ENCODE results near the gene KCP. TPM values are rescaled to one million over a fixed set of nuclear protein-coding genes. Genes with fewer than 3 reads are reported as not detected.
A peak's percentile ranks its signal among the peaks of the same experiment; 100 is the strongest.

KCP gene
- total RNA-seq, 4 donors from 2014 or later = 0.07 to 0.68 (median 0.21) TPM; not detected in 1

DNA sequence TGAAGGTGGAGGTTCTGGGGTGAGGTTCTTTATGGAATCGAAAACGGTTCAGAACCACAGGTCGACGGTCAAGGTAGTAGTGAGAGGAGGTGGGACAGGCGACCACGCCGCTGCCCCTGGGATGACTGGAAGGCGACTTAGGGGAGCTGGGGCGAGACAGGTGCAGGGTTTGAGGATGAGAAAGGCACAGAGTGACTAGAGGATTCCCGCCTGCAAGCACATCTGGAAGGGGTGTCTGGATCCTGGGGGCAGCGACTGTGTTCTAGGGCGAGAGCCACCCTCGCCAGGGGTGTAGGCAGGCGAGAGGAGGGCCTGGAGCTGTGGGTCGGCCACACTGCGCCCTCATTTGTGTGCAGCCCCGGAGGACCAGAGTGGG lies 26.8 kb upstream of the KCP start:
- DNase-seq (ENCODE audit: low spot score in 2 of 2) = peak in 1 of 2 donors; percentile 84
- 48 to 56% methylated on average over 17 of the region's 17 CpGs for WGBS, 2 donors
- intact Hi-C loops (cut with DNase I; ENCODE audit: low total_unique reads) = no loop called here
- TF ChIP-seq, protein P1, sequence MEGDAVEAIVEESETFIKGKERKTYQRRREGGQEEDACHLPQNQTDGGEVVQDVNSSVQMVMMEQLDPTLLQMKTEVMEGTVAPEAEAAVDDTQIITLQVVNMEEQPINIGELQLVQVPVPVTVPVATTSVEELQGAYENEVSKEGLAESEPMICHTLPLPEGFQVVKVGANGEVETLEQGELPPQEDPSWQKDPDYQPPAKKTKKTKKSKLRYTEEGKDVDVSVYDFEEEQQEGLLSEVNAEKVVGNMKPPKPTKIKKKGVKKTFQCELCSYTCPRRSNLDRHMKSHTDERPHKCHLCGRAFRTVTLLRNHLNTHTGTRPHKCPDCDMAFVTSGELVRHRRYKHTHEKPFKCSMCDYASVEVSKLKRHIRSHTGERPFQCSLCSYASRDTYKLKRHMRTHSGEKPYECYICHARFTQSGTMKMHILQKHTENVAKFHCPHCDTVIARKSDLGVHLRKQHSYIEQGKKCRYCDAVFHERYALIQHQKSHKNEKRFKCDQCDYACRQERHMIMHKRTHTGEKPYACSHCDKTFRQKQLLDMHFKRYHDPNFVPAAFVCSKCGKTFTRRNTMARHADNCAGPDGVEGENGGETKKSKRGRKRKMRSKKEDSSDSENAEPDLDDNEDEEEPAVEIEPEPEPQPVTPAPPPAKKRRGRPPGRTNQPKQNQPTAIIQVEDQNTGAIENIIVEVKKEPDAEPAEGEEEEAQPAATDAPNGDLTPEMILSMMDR (IDR thresholded peaks at IDR 0.05) = no peak
- TF ChIP-seq POLR2A (IDR thresholded peaks at IDR 0.05) = no peak
- H3K4me3 ChIP-seq (ENCODE audit: low read depth, poor library complexity, severe bottlenecking) = peak overlapping the region; percentile 46

DNA sequence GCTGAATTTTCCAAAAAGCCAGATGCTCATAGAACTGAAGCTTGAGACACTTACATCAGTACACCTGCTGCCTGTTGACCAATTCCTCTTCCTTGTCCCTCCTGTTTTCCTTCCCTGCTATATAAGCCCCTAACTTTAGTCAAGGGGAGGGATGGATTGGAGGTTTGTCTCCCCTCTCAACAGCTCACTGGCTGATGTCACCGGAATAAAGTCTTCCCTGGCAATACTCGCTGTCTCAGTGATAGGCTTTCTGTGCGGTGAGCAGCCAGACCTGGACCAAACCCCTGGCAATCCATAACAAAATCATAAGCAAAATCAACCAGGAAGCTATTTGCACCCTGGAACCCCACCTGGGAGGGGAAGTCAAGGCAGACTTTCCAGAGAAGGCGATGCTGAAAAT lies 26.3 kb upstream of the KCP start:
- TF ChIP-seq POLR2A (IDR thresholded peaks at IDR 0.05) = no peak
- TF ChIP-seq, protein P1 (IDR thresholded peaks at IDR 0.05) = no peak
- WGBS, 2 donors = 80 to 95% methylated on average over 4 of the region's 4 CpGs
- no peak for DNase-seq (ENCODE audit: low spot score in 2 of 2)
- intact Hi-C loops (cut with DNase I; ENCODE audit: low total_unique reads) = no loop called here
- H3K4me3 ChIP-seq (ENCODE audit: low read depth, poor library complexity, severe bottlenecking) = no peak overlapping the region

DNA sequence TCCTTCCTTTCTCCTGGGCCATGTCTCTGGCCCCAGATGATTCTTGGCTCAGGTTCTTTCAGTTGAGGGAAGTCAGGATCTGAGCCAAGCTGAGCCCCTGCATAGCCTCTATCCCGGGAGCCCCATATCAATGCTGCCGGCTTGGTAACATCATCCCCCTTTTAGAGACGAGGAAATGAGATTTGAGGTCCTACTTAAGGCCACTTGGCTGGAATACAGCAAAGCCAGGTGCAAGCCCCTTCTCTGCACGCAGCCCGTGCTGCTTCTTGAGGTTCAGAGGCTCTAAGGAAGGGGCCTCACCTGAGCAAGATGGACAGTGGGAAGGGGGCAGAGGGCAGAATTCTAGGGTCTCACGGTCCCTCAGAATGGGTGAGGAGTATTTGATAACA lies 24.8 kb upstream of the KCP start:
- TF ChIP-seq, protein P1 (IDR thresholded peaks at IDR 0.05) = no peak
- TF ChIP-seq POLR2A (IDR thresholded peaks at IDR 0.05) = no peak
- no peak for DNase-seq (ENCODE audit: low spot score in 2 of 2)
- H3K4me3 ChIP-seq (ENCODE audit: low read depth, poor library complexity, severe bottlenecking) = no peak overlapping the region
- intact Hi-C loops (cut with DNase I; ENCODE audit: low total_unique reads) = no loop called here
- 67 to 75% methylated on average over 6 of the region's 6 CpGs for WGBS, 2 donors

DNA sequence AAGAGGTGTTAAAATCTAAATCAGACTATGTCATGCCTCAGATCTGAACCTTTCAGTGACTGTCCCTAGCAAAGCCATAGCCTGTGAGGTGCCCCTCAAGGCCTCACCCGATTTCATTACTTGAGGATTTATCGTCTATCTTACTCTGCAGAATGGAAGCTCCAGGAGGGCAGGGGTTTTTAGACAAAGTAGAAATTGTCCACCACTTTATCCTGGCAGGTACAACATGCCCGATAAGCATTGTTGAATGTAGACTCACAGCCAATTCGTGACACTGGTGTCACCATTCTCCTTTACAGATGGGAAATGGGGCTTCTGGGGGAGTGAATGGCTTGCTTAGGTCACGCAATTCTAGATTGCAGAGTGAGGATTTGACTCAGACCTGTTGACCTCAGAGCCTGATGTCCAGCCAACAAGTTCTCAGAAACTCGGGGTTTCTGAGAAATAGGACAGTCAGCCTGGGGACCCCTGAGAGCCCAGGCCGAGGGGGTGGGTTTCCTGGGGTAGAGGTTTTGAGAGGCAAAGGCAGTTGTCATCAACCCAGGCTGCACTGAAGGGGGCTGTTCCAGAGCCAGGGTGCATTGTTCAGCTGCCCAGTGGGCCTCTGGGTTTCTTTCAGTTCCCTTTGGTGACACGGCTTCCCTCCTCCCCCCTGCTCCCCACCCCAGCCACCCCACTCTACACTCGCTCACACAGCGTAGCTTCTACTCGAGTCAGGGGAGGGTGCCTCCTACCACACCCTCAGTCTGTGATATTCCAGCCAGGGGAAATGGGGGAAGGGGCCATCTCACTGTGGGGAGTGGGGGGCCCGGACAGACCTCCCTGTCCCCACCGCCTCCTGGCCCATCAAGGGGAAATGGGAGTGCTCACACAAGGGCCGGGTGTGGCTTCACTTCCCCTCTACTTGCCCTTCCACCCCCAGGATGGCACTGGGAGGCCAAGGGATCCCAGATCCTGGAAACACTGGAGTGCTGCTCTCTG lies 24.1 kb upstream of the KCP start:
- peak in 1 of 2 donors; percentile 84 for DNase-seq (ENCODE audit: low spot score in 2 of 2)

DNA sequence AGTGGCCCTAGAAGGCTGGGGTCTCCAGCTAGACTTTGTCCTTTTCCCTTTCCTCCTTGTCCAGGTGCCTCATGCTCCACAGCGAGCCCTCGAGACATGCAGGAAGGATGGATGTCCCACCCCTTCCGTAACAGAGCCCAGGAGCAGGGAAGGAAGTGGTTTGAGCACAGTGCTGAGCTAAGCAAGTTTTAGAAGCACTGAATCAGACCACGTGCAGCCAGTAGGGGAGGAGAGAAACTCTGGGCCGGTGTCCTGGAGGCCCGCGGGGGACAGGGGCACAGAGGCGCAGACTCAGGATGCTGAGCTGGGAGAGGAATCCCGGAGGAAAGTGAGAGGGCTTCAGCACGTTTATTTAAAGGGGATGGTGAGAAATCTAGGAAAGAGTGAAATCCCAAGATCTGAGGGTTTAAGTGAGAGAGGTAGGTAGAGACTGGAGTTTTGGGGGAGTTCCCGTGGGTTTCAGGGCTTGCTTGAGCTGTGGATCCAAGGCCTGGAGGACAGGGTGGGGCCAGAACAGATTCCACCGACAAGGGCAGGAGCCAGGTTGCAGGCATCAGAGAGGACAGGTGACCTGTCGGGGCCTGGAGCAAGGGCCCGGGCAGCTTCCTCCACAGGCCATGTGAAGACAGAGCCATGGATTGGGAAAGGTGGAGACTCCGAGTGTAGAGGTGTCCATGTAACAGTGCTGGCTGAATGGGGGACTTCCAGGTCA lies 22.8 kb upstream of the KCP start:
- 47 to 55% methylated on average over 15 of the region's 15 CpGs for WGBS, 2 donors
- H3K4me3 ChIP-seq (ENCODE audit: low read depth, poor library complexity, severe bottlenecking) = no peak overlapping the region
- intact Hi-C loops (cut with DNase I; ENCODE audit: low total_unique reads) = no loop called here
- no peak for TF ChIP-seq POLR2A (IDR thresholded peaks at IDR 0.05)
- TF ChIP-seq, protein P1 (IDR thresholded peaks at IDR 0.05) = no peak
- DNase-seq (ENCODE audit: low spot score in 2 of 2) = peak; percentile 47 to 85

More for the DNA sequence above, 24.1 kb upstream of the KCP start:
- no peak for TF ChIP-seq POLR2A (IDR thresholded peaks at IDR 0.05)
- TF ChIP-seq, protein P1 (IDR thresholded peaks at IDR 0.05) = no peak
- intact Hi-C loops (cut with DNase I; ENCODE audit: low total_unique reads) = no loop called here
- 63 to 72% methylated on average over 14 of the region's 14 CpGs for WGBS, 2 donors
- H3K4me3 ChIP-seq (ENCODE audit: low read depth, poor library complexity, severe bottlenecking) = no peak overlapping the region

All from lower leg skin (tissue), 4 donors.